ENCODE data around the gene NOTCH3. TPM values are rescaled to one million over a fixed set of nuclear protein-coding genes. Genes with fewer than 3 reads are reported as not detected.

NOTCH3 gene
- polyA plus RNA-seq, 1 experiment: 37.6 TPM

DNA sequence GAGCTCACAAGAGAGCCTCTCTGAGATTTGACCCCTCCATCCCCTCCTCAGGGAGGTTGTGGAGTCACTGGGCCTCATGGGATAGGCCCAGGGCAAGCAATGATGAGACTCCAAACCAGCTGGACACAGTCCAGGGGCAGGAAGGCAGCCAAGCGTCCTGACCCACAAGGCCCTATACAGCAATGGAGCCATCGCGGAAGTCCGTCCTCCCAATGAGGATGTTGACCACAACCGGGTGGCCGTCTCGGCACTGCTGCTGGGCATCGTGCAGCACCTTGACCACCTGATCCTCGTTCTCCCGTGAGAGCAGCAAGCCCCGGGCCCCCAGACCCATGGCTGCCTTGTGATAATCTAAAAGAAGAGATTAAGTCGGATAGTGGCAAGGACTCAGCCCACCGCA lies 85.7 kb downstream of the NOTCH3 start:
- Histone ChIP-seq H3K36me3 (ENCODE audit: control insufficient read depth, insufficient read depth, low read length) (peaks cover 66% of the 10 kb centered on the region), H3K27me3 (ENCODE audit: control insufficient read depth, insufficient read depth, low read length) (no peaks in the 10 kb centered on the region), H3K4me3 (ENCODE audit: low read depth, low read length) (no peak overlapping the region)
- ChIA-PET CTCF (interaction anchor here (0.8 to 1.2 kb wide), 2 partner anchors 9 to 14 kb away, joined by 3 read pairs; no protein-coding TSS in a partner anchor), POLR2A (no interaction called here)
- TF ChIP-seq, protein P1, sequence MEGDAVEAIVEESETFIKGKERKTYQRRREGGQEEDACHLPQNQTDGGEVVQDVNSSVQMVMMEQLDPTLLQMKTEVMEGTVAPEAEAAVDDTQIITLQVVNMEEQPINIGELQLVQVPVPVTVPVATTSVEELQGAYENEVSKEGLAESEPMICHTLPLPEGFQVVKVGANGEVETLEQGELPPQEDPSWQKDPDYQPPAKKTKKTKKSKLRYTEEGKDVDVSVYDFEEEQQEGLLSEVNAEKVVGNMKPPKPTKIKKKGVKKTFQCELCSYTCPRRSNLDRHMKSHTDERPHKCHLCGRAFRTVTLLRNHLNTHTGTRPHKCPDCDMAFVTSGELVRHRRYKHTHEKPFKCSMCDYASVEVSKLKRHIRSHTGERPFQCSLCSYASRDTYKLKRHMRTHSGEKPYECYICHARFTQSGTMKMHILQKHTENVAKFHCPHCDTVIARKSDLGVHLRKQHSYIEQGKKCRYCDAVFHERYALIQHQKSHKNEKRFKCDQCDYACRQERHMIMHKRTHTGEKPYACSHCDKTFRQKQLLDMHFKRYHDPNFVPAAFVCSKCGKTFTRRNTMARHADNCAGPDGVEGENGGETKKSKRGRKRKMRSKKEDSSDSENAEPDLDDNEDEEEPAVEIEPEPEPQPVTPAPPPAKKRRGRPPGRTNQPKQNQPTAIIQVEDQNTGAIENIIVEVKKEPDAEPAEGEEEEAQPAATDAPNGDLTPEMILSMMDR (IDR thresholded peaks at IDR 0.05; ENCODE audit: insufficient read depth, low read depth, low read length): no peak
- DNase-seq (ENCODE audit: low read depth): no peak

DNA sequence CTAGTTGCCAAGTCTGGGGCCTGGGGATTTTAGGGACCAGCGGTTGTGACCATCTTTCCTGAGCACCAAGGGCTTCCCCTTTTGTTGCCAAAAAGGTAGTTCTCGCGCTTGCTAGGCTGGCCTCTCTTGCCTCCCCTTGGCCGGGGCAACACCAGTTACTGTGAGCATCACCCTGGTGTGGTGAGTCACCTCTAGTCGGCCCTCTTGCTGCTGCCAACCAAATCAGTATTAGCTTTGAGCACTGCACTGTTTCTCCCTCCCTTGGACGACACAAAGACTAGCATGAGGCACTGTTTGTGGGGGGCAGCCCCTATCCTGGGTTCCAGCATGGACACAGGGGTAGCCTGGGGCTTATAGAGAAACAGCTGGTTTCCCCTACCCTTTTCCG lies 86.6 kb downstream of the NOTCH3 start:
- TF ChIP-seq, protein P1 (IDR thresholded peaks at IDR 0.05; ENCODE audit: insufficient read depth, low read depth, low read length): no peak
- no peaks in the 10 kb centered on the region for H3K27me3 ChIP-seq (ENCODE audit: control insufficient read depth, insufficient read depth, low read length)
- ChIA-PET CTCF (no interaction called here), POLR2A (no interaction called here)
- DNase-seq (ENCODE audit: low read depth): no peak
- no peak overlapping the region for H3K4me3 ChIP-seq (ENCODE audit: low read depth, low read length)
- peaks cover 70% of the 10 kb centered on the region for H3K36me3 ChIP-seq (ENCODE audit: control insufficient read depth, insufficient read depth, low read length)

DNA sequence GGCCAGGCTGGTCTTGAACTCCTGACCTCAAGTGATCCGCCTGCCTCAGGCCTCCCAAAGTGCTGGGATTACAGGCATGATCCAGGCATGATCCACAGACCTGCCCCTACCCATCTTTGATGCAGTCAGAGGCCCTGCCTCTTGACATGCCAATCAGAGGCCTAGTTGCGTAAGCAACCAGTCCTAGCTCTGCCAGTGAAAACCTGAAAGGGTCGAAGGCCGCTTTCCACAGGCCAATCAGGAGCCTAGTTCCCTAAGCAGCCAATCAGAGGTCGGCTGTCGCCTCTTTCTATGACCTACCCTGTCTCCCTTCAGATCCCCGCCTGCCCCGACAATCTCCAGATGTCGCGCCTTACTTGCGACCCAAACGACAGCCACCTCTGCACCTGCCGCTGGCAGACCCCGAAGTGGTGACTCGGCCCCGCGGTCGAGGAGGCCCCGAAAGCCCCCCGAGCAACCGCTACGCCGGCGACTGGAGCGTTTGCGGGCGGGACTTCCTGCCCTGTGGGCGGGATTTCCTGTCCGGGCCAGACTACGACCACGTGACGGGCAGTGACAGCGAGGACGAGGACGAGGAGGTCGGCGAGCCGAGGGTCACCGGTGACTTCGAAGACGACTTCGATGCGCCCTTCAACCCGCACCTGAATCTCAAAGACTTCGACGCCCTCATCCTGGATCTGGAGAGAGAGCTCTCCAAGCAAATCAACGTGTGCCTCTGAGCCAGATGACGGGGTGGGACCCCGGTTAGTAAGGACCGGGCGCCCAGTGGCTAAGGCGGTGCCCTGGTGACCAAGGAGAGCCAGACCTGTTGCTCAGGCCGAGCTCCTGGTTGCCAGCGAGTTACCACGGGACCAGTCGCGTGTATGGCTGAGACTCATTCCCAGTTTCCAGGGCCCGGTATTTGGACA lies 87.3 kb downstream of the NOTCH3 start:
- DNase-seq (ENCODE audit: low read depth): no peak
- Histone ChIP-seq H3K27me3 (ENCODE audit: control insufficient read depth, insufficient read depth, low read length) (no peaks in the 10 kb centered on the region), H3K4me3 (ENCODE audit: low read depth, low read length) (no peak overlapping the region), H3K36me3 (ENCODE audit: control insufficient read depth, insufficient read depth, low read length) (peaks cover 65% of the 10 kb centered on the region)
- ChIA-PET POLR2A (no interaction called here), CTCF (no interaction called here)
- TF ChIP-seq, protein P1 (IDR thresholded peaks at IDR 0.05; ENCODE audit: insufficient read depth, low read depth, low read length): no peak

DNA sequence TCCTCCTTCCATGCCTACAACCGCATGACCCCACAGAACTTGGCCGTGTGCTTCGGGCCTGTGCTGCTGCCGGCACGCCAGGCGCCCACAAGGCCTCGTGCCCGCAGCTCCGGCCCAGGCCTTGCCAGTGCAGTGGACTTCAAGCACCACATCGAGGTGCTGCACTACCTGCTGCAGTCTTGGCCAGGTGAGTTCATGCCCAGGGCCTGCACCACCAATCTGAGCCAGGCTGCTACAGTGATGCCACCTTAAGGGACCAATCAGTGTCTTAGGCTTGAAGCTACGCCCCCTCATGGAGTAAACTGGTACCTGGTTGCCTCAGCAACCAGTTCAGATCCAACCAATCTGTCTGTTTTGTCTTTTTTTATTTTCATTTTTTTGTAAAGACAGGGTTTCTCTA lies 88.4 kb downstream of the NOTCH3 start:
- ChIA-PET CTCF (interaction anchor here (1.0 to 1.6 kb wide), 2 partner anchors 11 to 20 kb away, joined by 4 to 5 read pairs; no protein-coding TSS in a partner anchor), POLR2A (no interaction called here)
- no peak for DNase-seq (ENCODE audit: low read depth)
- Histone ChIP-seq H3K4me3 (ENCODE audit: low read depth, low read length) (no peak overlapping the region), H3K27me3 (ENCODE audit: control insufficient read depth, insufficient read depth, low read length) (no peaks in the 10 kb centered on the region), H3K36me3 (ENCODE audit: control insufficient read depth, insufficient read depth, low read length) (peaks cover 57% of the 10 kb centered on the region)
- TF ChIP-seq, protein P1 (IDR thresholded peaks at IDR 0.05; ENCODE audit: insufficient read depth, low read depth, low read length): peak; percentile 12; the same call in 1 of the 2 replicates

DNA sequence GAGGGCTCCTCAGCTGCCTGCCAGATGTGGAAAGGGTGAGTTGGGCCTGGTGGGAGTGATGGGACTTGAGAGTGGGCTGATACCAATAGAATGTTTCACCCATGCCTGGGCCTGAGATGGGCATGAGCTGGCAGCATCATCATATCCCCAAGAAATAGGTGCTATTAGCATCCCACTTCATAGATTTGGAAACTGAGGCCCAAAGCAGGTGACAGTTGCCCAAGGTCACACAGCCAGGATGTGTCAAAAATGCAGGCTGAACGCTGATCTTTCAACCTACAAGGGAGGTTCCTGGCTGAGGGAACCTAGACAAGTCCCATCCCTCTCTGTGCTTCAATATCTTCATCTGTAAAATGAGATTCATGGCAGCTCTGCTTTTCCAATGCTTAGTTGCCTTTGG lies 89.0 kb downstream of the NOTCH3 start:
- peaks cover 52% of the 10 kb centered on the region for H3K36me3 ChIP-seq (ENCODE audit: control insufficient read depth, insufficient read depth, low read length)
- ChIA-PET POLR2A (no interaction called here), CTCF (interaction anchor here (1.0 to 1.6 kb wide), 2 partner anchors 11 to 19 kb away, joined by 4 to 5 read pairs; no protein-coding TSS in a partner anchor)
- H3K27me3 ChIP-seq (ENCODE audit: control insufficient read depth, insufficient read depth, low read length): no peaks in the 10 kb centered on the region
- H3K4me3 ChIP-seq (ENCODE audit: low read depth, low read length): no peak overlapping the region
- no peak for DNase-seq (ENCODE audit: low read depth)
- TF ChIP-seq, protein P1 (IDR thresholded peaks at IDR 0.05; ENCODE audit: insufficient read depth, low read depth, low read length): no peak
